HG02763 (cell line): ENCODE measurements around the gene C6orf89.
A peak's percentile ranks its signal among the peaks of the same experiment; 100 is the strongest.
"Not testable (repeated sequence)": the region's sequence is repeated elsewhere in the genome, so short reads cannot be mapped to it uniquely, and the experiment has no call there.

ENCODE experiments used
- ATAC-seq: cut with Tn5 transposase; IDR thresholded peaks from one replicate; pipeline ENCODE4 v1.9.1; 2021; ENCODE audit warnings: mild to moderate bottlenecking, moderate library complexity; ENCODE audit not compliant: unreplicated experiment

C6orf89 gene

GRCh38 chr6:36886950-36887618 is 1.3 kb downstream of the C6orf89 start:
- no peak for ATAC-seq

DNA sequence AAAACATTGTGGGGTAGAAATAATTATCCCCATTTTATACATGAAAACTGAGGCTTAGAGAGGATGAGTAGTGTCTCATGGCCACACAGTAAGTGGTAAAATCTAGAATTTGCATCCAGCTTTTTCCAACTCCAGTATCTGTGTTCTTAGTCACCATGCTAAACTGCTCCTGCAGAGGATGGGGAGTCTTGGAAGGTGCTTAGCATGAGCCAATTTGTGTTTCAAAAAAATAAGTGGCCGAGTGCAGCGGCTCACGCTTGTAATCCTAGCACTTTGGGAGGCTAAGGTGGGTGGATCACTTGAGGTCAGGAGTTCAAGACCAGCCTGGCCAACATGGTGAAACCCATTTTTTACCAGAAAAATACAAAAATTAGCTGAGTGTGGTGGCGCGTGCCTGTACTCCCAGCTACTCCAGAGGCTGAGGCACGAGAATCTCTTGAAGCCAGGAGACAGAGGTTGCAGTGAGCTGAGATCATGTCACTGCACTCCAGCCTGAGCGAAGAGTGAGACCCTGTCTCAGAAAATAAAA is 2.4 kb downstream of the C6orf89 start:
- ATAC-seq = no peak

DNA sequence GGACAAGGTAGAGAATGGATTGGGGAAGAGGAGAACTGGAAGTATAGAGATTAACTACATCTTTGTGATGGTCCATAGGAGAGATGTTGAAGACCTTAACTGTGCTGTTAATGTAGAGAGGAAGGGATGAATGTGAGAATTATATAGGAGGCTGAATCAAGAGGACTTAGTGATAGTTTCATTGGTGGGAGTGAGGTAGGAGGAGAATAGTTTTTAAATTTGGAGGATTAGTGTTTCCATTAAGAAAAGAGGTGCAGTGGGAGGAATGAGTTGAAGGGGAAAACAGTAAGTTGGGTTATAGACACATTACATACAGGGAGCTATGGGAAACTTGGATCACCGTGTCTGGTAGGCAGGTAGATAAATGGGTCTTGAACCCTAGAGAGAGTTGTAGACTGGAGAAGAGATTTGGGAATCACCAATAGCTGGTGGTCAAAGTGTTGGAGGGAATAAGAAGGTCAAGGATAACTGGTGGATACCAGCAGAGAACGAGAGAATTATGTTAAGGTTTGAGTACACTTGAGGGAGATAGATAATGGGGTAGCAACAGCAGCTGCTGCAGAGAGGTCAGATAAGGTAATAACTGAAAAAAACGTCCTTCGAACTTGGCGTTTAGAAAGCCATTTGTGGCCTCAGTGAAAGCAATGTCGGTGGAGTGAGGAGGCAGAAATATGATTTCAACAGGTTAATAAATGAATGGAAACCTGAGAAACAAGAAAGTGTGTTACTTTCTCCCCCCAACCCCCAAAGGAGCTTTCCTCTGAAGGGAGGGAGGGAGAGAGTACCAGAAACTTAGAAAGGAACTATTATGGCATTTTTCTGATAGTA is 3.1 kb downstream of the C6orf89 start:
- ATAC-seq = no peak

GRCh38 chr6:36890112-36890663 is 4.4 kb downstream of the C6orf89 start:
- ATAC-seq = no peak

DNA sequence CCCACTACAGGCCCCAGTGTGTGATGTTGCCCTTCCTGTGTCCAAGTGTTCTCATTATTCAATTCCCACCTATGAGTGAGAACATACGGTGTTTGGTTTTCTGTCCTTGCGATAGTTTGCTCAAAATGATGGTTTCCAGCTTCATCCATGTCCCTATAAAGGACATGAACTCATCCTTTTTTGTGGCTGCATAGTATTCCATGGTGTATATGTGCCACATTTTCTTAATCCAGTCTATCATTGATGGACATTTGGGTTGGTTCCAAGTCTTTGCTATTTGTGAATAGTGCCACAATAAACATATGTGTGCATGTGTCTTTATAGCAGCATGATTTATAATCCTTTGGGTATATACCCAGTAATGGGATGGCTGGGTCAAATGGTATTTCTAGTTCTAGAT is 5.4 kb downstream of the C6orf89 start:
- ATAC-seq = not testable (repeated sequence)

- ATAC-seq = no peak
Observed at GRCh38 chr6:36893976-36894932, 8.5 kb downstream of the C6orf89 start.

DNA sequence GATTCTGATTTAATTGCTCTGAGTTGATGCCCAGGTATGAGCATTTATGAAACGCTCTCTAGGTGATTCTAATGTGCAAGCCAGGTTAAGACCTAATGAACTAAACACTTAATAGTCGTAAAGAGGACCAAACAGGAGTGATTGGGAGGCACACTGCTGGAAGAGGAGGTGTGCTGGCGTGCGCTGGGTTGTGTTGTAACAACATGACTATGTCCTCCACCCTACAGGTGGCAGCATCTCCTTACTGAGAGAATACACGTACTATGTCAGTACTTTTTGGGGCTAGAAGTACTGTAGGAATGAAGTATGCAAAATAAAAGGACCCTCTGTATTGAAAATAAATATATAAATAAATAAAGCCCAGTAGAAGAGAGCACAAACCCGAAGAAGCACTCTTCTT is 11.9 kb downstream of the C6orf89 start:
- ATAC-seq = no peak

- no peak for ATAC-seq
Observed at GRCh38 chr6:36904114-36904513, 18.4 kb downstream of the C6orf89 start.

DNA sequence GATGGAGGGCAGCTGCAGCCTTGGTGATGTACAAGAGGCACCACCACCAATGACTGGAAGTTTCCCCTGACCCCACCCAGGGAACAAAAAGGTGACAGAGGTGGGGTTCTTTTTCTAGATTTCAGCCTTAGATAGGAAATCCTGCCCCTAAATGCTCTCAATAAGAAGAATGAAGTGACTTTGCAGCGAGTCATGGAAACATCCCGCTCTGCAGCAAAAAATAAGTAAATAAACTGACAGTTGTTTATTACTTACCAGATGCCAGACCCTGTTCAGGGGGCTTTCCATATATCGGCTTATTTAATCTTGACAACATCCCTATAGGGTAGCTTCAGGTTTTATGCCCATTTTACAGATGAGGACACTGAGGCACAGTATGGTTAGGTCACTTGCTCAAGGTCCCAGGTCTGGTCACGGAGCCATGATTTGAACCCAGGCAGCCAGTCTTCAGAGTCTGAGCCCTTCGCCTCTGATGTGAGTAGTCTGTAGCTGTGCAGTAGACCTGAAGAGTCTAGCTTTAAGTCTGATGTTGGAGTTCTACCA is 19.2 kb downstream of the C6orf89 start:
- no peak for ATAC-seq

- ATAC-seq = no peak
Observed at GRCh38 chr6:36906539-36907325, 21.0 kb downstream of the C6orf89 start.

DNA sequence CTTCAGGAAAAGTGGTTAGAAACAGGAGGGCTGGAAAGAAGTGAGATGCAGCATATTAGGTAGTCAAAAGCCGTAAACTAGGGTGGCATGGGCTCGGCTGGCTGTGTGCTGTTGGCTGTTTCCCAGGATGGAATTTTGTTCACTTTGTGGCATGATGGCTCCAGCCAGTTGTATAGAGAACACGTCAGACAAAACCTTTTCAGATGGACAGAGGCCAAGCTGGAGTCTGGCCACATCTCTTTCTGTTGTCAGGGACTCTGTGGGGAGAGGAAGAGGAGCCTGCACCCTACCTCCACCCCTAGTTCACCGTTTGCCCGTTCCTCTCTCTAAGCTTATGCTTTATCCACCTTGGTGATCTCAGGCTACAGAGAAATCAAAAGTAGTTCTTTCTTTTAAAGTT is 22.0 kb downstream of the C6orf89 start:
- ATAC-seq = no peak

GRCh38 chr6:36908747-36909146 is 23.0 kb downstream of the C6orf89 start:
- ATAC-seq = no peak

- no peak for ATAC-seq
Observed at GRCh38 chr6:36912030-36912454, 26.3 kb downstream of the C6orf89 start.

- ATAC-seq = peak; percentile 86
Observed at GRCh38 chr6:36912586-36912985, 26.8 kb downstream of the C6orf89 start.

- ATAC-seq = no peak
Observed at GRCh38 chr6:36913082-36913481, 27.3 kb downstream of the C6orf89 start.

DNA sequence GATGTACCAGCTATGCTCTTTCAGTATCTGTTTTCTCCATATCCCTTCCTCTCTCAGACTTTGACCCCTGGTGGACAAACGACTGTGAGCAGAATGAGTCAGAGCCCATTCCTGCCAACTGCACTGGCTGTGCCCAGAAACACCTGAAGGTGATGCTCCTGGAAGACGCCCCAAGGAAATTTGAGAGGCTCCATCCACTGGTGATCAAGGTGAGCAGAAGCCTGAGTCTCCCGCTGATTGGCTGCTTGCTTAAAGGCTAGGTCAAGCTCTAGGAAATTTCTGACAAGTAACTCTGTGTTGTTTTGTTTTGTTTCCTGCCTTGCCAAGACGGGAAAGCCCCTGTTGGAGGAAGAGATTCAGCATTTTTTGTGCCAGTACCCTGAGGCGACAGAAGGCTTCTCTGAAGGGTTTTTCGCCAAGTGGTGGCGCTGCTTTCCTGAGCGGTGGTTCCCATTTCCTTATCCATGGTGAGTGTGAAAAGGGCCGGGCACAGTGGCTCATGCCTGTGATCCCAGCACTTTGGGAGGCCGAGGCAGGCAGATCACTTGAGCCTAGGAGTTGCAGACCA is 28.6 kb downstream of the C6orf89 start:
- ATAC-seq = no peak

DNA sequence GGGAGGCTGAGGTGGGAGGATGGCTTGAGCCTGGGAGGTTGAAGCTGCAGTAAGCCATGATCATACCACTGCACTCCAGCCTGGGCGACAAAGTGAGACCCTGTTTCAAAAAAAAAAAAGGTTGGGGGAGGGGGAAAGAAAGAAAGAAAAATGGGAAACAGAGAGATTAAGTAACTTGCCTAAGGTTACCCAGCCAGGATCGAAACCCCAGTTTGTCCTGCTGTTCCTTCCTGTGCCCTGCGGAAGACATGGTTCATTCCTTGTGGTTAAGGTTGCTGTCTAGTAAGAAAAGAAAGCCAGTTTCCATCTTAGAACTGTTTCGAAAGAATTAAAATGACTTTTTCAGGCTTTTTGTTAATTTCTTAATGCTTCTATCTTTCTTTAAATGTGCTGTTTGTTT is 29.8 kb downstream of the C6orf89 start:
- no peak for ATAC-seq

DNA sequence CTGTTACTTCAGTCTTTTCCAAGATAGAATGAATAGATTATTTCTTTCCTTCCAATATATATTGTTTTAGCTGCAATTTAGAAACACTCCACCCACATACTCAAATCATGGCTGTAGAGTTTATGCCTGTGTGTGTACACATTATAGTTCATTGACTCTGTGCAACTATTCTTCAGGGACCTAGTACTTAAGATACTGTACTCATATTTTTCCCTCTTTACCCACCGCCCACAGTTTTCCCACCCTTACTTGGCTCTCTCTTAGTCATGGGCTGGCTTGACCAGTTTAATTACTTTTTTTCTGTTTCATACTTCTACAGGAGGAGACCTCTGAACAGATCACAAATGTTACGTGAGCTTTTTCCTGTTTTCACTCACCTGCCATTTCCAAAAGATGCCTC is 30.4 kb downstream of the C6orf89 start:
- no peak for ATAC-seq

DNA sequence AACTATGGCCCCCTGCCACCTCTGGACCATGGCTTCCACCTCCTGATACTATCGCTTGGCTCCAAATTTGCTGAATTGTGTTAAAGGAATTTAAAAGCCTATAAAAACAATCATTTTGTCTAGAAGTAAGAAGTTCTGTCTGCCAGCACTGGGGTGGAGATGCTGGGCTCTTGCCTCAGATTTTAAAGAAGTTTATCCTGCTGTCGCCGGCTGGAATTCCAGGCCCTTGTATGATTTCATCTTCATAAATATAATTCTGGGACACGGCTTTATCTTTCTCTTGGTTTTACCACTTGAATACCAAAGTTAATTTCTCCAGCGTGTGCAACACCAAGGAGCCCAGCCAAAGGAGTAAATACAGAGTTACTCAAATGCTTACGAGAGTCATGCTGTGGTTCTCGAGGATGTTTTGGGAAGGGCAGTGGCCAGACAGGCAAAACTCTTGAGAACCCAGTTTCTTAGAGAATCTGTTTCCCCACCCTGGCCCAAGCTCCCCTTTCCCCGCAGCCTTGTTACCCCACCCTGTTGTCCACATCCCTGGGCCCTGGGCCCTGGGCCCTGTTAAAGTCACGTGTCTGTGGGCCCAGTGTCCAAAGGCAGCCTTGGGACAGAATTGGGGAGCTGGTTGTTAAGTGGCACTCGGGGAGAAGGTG is 31.9 kb downstream of the C6orf89 start:
- ATAC-seq = no peak
